Skeletal muscle tissue (tissue), 4 donors: Measurements from ENCODE around the gene FNBP1L. TPM values are rescaled to one million over a fixed set of nuclear protein-coding genes. Genes with fewer than 3 reads are reported as not detected.
A peak's percentile ranks its signal among the peaks of the same experiment; 100 is the strongest.

Experiments used
- H3K27ac ChIP-seq: one replicate; pipeline ENCODE4 v1.7.0; 2013; ENCODE audit warnings: mild to moderate bottlenecking, low read depth, low read length, inconsistent platforms
- H3K27me3 ChIP-seq, 3 donors: one replicate each; pipeline ENCODE4 v1.7.0; 2013; ENCODE audit warnings: low read length in 3 of 3; ENCODE audit not compliant: control insufficient read depth in 3 of 3, insufficient read depth in 3 of 3
- H3K36me3 ChIP-seq, 3 donors: one replicate each; pipeline ENCODE4 v1.7.0; 2013; ENCODE audit warnings: low read length in 3 of 3; ENCODE audit not compliant: control insufficient read depth in 3 of 3, insufficient read depth in 3 of 3
- H3K4me1 ChIP-seq, 3 donors: one replicate each; pipeline ENCODE4 v1.7.0; 2013; ENCODE audit warnings: low read length in 3 of 3, mild to moderate bottlenecking in 3 of 3; ENCODE audit not compliant: control insufficient read depth in 3 of 3, insufficient read depth in 3 of 3
- H3K4me3 ChIP-seq, 3 donors: one replicate each; pipeline ENCODE4 v1.7.0; 2013; ENCODE audit warnings: low read length in 3 of 3
- H3K9ac ChIP-seq, 3 donors: one replicate each; pipeline ENCODE4 v1.7.0; 2013; ENCODE audit warnings: low read length in 3 of 3, mild to moderate bottlenecking in 3 of 3, moderate library complexity in 2 of 3, low read depth in 1 of 3
- H3K9me3 ChIP-seq, 3 donors: one replicate each; pipeline ENCODE4 v1.7.0; 2013; ENCODE audit warnings: low read length in 3 of 3; ENCODE audit not compliant: control insufficient read depth in 3 of 3
- total RNA-seq: library from RNA; depleted of rRNA; stranded (reverse); fragments of >200 nt; gene quantifications from one replicate; pipeline ENCODE4 v1.2.3, GENCODE V29; 2014
- donor health status: Osteomylitis.

The FNBP1L gene
- total RNA-seq: 25.1 TPM

DNA sequence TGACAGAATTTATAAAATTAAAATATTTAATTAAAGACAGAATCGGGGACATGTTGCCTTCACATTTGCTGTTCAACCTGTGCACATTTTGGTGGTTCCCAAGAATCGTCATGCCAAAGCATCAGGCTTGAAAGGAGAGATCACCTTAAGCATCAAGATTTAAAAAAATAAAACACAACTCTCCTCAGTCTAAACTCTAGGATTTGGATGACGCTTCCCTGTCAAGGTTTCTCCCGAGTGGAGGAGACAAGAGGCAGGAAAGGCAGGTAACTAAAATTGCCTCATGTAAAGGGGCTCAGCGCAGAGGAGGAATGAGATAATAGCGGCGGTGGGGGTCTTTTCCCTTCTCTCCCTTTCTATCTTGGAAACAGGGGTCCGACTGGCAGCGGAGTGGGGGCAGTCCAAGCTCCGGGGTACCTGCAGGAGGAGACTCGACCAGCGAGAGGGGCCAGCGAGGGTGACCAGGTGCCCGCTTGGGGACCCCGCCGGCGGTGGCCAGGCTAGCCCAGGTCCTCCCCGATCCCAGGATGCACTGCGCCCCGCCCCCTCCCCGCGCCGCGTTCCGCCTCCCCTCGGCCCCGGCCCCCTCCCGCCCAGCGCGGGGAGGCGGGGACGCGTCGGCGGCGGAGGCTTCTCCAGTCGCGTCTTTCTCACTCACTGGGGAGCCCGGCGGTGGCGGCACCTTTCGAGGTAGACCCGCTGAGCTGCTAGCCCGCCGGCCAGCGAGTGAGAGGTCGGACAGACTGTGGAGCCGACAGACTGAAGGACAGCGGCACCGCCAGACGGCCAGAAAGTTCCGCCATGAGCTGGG lies at the start of gene FNBP1L:
FNBP1L (plus strand) TSS at position 638 of the 811 bp plus-strand sequence; CDS start at position 802, 164 bp downstream.
- Histone ChIP-seq H3K36me3 (peaks cover 0 to 3% (median 0%) of the 10 kb centered on the region in 3 donors), H3K4me3 (peak within 1 kb of the TSS; percentile 88 to 92 (median 90)), H3K27me3 (peaks cover 0 to 8% (median 0%) of the 10 kb centered on the region in 3 donors), H3K27ac (peak within 1 kb of the TSS; percentile 77), H3K9ac (peak within 1 kb of the TSS; percentile 81 to 94 (median 93)), H3K4me1 (peaks cover 12 to 15% (median 13%) of the 10 kb centered on the region in 3 donors), H3K9me3 (no peaks in the 10 kb centered on the region)

DNA sequence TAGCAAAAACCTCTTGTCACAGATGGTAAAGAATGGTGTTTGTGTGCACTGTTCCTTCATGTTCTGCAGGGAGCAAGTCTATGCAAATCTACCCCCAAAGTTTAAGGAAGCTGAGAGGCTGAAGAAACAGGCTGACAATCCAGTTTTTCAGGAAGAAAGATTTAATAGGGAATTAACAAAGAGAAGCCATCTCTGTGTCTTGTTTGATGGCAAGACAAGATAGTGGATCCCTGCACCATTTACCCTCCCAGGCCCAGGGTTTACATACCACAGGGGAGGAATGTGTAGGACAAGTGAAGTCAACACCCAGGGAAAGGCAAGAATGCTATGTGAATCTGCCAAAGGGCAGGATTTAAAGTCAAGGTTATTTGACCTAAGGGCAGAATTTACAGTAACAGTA lies 48.1 kb upstream of the FNBP1L start:
- H3K27ac ChIP-seq: no peak overlapping the region
- H3K4me1 ChIP-seq: no peaks in the 10 kb centered on the region
- H3K9me3 ChIP-seq: no peaks in the 10 kb centered on the region
- H3K9ac ChIP-seq: no peak overlapping the region
- H3K4me3 ChIP-seq: no peak overlapping the region
- H3K36me3 ChIP-seq: no peaks in the 10 kb centered on the region
- no peaks in the 10 kb centered on the region for H3K27me3 ChIP-seq

DNA sequence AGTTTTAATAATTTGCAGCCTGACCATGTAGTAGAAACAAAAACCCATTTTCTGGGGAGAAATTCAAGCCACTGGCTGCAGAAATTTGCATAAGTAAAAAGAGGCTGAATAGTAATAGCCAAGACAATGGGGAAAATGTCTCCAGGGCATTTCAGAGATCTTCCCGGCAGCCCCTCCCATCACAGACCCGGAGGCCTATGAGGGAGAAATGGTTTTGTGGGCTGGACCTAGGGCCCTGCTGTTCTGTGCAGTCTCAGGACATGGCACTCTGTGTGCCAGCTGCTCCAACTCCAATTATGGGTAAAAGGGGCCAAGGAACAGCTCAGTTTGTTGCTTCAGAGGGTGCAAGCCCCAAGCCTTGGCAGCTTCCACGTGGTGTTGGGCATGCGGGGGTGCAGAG lies 39.7 kb upstream of the FNBP1L start:
- no peak overlapping the region for H3K27ac ChIP-seq
- H3K4me3 ChIP-seq: no peak overlapping the region
- no peak overlapping the region for H3K9ac ChIP-seq
- H3K27me3 ChIP-seq: no peaks in the 10 kb centered on the region
- H3K4me1 ChIP-seq: no peaks in the 10 kb centered on the region
- H3K9me3 ChIP-seq: no peaks in the 10 kb centered on the region
- no peaks in the 10 kb centered on the region for H3K36me3 ChIP-seq

DNA sequence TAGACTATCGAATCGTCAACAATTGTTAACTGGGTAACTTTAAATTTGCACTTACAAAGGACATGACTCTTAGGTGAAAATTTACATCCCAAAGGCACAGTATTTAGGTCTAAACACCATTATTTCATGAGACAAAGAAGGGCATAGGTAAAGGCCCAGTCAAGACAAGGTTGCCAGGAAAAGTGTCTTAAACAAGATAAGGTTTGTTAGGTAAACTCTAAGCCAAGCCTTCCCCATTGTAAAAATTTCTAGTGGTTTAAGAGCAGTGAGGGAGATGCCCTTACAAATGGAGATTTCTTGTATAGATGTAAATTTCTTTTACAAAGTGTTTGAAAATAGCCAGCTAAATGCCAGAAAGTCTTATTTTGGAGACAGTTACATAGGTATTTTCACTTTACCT lies 36.9 kb upstream of the FNBP1L start:
- H3K27ac ChIP-seq: no peak overlapping the region
- no peaks in the 10 kb centered on the region for H3K36me3 ChIP-seq
- H3K4me3 ChIP-seq: no peak overlapping the region
- H3K27me3 ChIP-seq: no peaks in the 10 kb centered on the region
- H3K4me1 ChIP-seq: no peaks in the 10 kb centered on the region
- no peak overlapping the region for H3K9ac ChIP-seq
- no peaks in the 10 kb centered on the region for H3K9me3 ChIP-seq

DNA sequence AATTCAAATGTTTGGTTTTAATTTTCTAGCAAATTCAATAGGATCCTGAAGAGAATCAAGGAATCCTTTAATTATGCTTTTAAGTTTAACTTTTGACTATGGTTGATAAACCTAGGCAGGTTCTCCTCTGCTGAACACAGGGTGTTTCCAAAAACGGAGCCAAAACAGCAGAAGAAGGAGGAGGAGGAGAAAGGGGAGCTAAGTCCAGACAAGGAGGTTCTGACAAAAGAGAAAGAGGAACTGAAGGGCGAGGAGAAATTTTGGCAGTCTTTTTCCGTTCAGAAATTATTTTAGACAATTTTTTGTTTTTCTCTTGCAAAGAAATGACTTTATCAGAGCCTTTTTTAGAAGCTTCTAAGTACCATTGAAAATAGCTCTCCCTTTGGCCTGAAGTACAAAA lies 33.2 kb upstream of the FNBP1L start:
- H3K4me3 ChIP-seq: no peak overlapping the region
- H3K9ac ChIP-seq: no peak overlapping the region
- no peak overlapping the region for H3K27ac ChIP-seq
- no peaks in the 10 kb centered on the region for H3K4me1 ChIP-seq
- H3K36me3 ChIP-seq: no peaks in the 10 kb centered on the region
- H3K9me3 ChIP-seq: no peaks in the 10 kb centered on the region
- H3K27me3 ChIP-seq: no peaks in the 10 kb centered on the region

DNA sequence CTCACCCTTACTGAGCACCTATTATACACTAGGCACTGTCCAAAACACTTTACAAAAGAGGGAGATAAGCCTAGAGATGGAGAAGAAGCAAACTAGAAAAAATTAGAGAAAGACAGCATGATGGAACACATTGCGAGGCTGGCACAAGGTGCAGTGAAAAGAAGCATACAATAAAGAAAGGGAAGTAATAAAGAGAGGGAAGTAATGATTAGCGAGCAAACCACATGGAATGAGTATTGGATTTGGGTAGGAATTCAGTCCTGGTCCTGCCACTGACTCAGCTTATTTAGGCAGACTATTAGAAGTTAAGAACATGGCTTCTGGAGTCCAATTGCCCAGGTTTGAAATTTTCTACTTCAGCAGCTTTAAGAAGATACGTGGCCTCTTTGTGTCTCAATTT lies 32.6 kb upstream of the FNBP1L start:
- H3K27me3 ChIP-seq: no peaks in the 10 kb centered on the region
- no peak overlapping the region for H3K4me3 ChIP-seq
- H3K27ac ChIP-seq: no peak overlapping the region

DNA sequence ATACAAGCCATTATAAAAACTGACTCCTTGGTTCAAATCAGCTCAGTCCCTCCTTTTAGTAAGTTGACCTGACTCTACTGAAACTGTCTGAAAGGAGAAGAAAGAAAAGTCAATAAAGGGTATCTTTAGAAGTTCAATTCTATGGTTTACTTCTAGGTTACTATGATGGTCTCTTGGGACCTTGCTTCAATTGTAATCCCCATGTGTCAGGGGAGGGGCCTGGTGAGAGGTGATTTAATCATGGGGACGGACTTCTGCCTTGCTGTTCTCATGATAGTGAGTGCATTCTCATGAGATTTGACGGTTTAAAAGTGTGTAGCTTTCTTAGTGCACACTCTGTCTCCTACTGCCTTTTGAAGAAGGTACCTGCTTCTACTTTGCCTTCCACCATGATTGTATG lies 31.7 kb upstream of the FNBP1L start:
- Histone ChIP-seq H3K27ac (no peak overlapping the region), H3K9me3 (no peaks in the 10 kb centered on the region), H3K4me3 (no peak overlapping the region), H3K36me3 (no peaks in the 10 kb centered on the region), H3K9ac (no peak overlapping the region), H3K4me1 (no peaks in the 10 kb centered on the region), H3K27me3 (no peaks in the 10 kb centered on the region)

More for the DNA sequence above, 32.6 kb upstream of the FNBP1L start:
- Histone ChIP-seq H3K36me3 (no peaks in the 10 kb centered on the region), H3K4me1 (no peaks in the 10 kb centered on the region), H3K9ac (no peak overlapping the region), H3K9me3 (no peaks in the 10 kb centered on the region)

DNA sequence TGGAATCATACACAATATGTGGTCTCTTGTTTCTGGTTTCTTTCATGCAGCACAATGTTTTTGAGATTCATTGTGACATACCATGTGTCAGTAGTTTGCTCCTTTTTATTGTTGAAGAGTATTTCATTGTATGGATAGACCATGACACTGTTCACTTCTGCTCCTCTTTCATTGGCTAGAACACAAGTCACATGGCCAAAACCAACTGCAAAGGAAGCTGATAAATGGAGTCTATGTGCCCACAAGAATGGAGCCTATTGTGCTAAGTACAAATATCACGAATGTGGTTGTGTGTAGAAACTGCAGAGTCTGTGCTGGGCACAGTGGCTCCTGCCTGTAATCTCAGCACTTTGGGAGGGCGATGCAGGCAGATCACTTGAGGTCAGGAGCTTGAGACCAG lies 28.6 kb upstream of the FNBP1L start:
- no peak overlapping the region for H3K27ac ChIP-seq
- H3K27me3 ChIP-seq: no peaks in the 10 kb centered on the region
- H3K36me3 ChIP-seq: no peaks in the 10 kb centered on the region
- no peak overlapping the region for H3K9ac ChIP-seq
- H3K4me3 ChIP-seq: no peak overlapping the region
- no peaks in the 10 kb centered on the region for H3K4me1 ChIP-seq
- no peaks in the 10 kb centered on the region for H3K9me3 ChIP-seq

DNA sequence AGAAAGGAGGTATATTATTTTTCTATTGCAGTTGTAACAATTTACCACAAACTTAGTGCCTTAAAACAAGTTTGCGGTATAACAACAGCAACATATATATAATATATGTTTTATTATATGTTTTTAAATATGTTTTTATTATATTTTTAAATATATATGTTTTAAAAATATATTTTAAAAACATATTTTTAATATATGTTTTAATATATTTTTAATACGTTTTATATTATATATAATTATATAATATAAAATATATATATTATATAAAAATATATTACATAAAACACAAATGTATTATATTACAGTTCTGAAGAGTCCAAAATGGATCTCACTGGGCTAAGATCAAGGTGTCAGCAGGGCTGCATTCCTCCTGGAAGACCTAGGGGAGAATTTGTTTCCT lies 27.5 kb upstream of the FNBP1L start:
- Histone ChIP-seq H3K36me3 (no peaks in the 10 kb centered on the region), H3K9ac (no peak overlapping the region), H3K9me3 (no peaks in the 10 kb centered on the region), H3K4me1 (no peaks in the 10 kb centered on the region), H3K27ac (no peak overlapping the region), H3K4me3 (no peak overlapping the region), H3K27me3 (no peaks in the 10 kb centered on the region)

DNA sequence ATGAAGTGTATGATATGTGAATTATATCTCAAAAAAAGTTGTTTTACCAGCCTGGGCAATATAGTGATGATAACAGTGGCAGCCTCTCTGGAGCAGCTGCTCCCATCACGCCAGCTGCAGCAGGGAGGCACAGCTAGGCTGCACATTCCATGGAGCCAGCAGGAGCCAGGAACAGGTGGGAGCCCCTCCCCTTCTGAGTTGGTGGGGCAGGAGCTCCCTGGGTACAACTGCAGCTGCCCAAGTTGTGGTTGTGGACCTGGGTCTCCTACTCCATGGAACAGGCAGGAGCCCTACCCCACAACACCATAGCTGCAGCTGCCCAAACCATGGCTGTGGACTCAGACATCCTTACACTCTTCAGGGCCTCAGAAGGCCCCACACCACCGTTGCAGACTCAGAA lies 21.7 kb upstream of the FNBP1L start:
- H3K4me1 ChIP-seq: no peaks in the 10 kb centered on the region
- no peaks in the 10 kb centered on the region for H3K36me3 ChIP-seq
- no peaks in the 10 kb centered on the region for H3K9me3 ChIP-seq
- no peaks in the 10 kb centered on the region for H3K27me3 ChIP-seq
- H3K4me3 ChIP-seq: no peak overlapping the region
- H3K27ac ChIP-seq: no peak overlapping the region
- no peak overlapping the region for H3K9ac ChIP-seq
